Vagina (tissue), 2 donors: ENCODE results near the gene FAM78B. TPM values are rescaled to one million over a fixed set of nuclear protein-coding genes. Genes with fewer than 3 reads are reported as not detected.

Experiments
- DNase-seq, 2 donors: peaks; one replicate each; pipeline ENCODE4 v3.0.0-alpha.2; 2017; ENCODE audit errors: extremely low spot score in 2 of 2
- H3K27ac ChIP-seq: fragments of 200-600 bp; sonication (generic); one replicate; pipeline ENCODE4 v1.5.1; 2019
- H3K27me3 ChIP-seq: fragments of 200-600 bp; sonication (generic); one replicate; pipeline ENCODE4 v1.5.1; 2019
- H3K36me3 ChIP-seq, 2 donors: fragments of 200-600 bp; sonication (generic); one replicate each; pipeline ENCODE4 v1.5.1; 2017 to 2019
- H3K4me1 ChIP-seq: fragments of 200-600 bp; sonication (generic); one replicate; pipeline ENCODE4 v1.5.1; 2019
- H3K4me3 ChIP-seq, 2 donors: fragments of 200-600 bp; sonication (generic); 1 replicate in 1 of 2; 2 replicates in 1 of 2; pipeline ENCODE4 v1.5.1; 2016 to 2019
- H3K9me3 ChIP-seq: fragments of 200-600 bp; sonication (generic); one replicate; pipeline ENCODE4 v1.5.1; 2019
- CTCF ChIP-seq, 3 experiments: fragments of 450-650 bp in 2 of 3; fragments of 200-600 bp in 1 of 3; sonication (generic) in 1 of 3; IDR thresholded peaks; one replicate each; pipeline ENCODE4 v1.5.1; 2017 to 2019; ENCODE audit warnings: antibody characterized with exemption in 3 of 3, mild to moderate bottlenecking in 2 of 3, moderate library complexity in 2 of 3
- POLR2A ChIP-seq, 2 donors: fragments of 450-650 bp; IDR thresholded peaks; one replicate each; pipeline ENCODE4 v1.6.1; 2017; ENCODE audit warnings: antibody characterized with exemption in 2 of 2, mild to moderate bottlenecking in 2 of 2, moderate library complexity in 2 of 2
- POLR2AphosphoS5 ChIP-seq, 2 donors: sonication (generic); formaldehyde crosslinking; IDR thresholded peaks; one replicate each; pipeline ENCODE4 v1.9.0; 2017; ENCODE audit warnings: antibody characterized with exemption in 2 of 2, mild to moderate bottlenecking in 2 of 2, low read depth in 1 of 2; ENCODE audit not compliant: insufficient read depth in 1 of 2
- intact Hi-C: fragments of 100-400 bp; cut with DNase I; formaldehyde crosslinking; loops from one replicate; pipeline ENCODE4 v1.15.1; 2023
- total RNA-seq: library from RNA; depleted of rRNA; stranded (reverse); fragments of >200 nt; gene quantifications from one replicate; pipeline ENCODE4 v1.2.3, GENCODE V29; 2016

The FAM78B gene
- total RNA-seq, 1 donor from 2014 or later, result 4.4 TPM

GRCh38 chr1:166184012-166184411, 17.2 kb upstream of the FAM78B start:
- intact Hi-C loops, result no loop called here
- no peak overlapping the region for H3K4me3 ChIP-seq
- TF ChIP-seq POLR2A (IDR thresholded peaks at IDR 0.05), result no peak
- TF ChIP-seq POLR2AphosphoS5 (IDR thresholded peaks at IDR 0.05; ENCODE audit: insufficient read depth in 1 of 2, low read depth in 1 of 2), result no peak
- no peak for TF ChIP-seq CTCF (IDR thresholded peaks at IDR 0.05)
- DNase-seq, result peak in 1 of 2 donors; percentile 11
- no peaks in the 10 kb centered on the region for H3K9me3 ChIP-seq
- no peaks in the 10 kb centered on the region for H3K36me3 ChIP-seq
- no peak overlapping the region for H3K27ac ChIP-seq
- no peaks in the 10 kb centered on the region for H3K27me3 ChIP-seq
- H3K4me1 ChIP-seq, result no peaks in the 10 kb centered on the region

- Histone ChIP-seq H3K9me3 (no peaks in the 10 kb centered on the region), H3K4me3 (no peak overlapping the region), H3K27me3 (no peaks in the 10 kb centered on the region), H3K27ac (no peak overlapping the region), H3K4me1 (no peaks in the 10 kb centered on the region), H3K36me3 (no peaks in the 10 kb centered on the region)
- no peak for TF ChIP-seq POLR2AphosphoS5 (IDR thresholded peaks at IDR 0.05; ENCODE audit: insufficient read depth in 1 of 2, low read depth in 1 of 2)
- TF ChIP-seq CTCF (IDR thresholded peaks at IDR 0.05), result no peak
- no peak for TF ChIP-seq POLR2A (IDR thresholded peaks at IDR 0.05)
- intact Hi-C loops, result no loop called here
- no peak for DNase-seq
These were observed 15.5 kb upstream of the FAM78B start for GRCh38 chr1:166182281-166182680.

- TF ChIP-seq CTCF (IDR thresholded peaks at IDR 0.05) (no peak), POLR2A (IDR thresholded peaks at IDR 0.05) (no peak)
- no peaks in the 10 kb centered on the region for H3K36me3 ChIP-seq
- peak in 1 of 2 donors; percentile 8 for DNase-seq
- intact Hi-C loops, result no loop called here
- H3K27me3 ChIP-seq, result no peaks in the 10 kb centered on the region
- no peaks in the 10 kb centered on the region for H3K4me1 ChIP-seq
- H3K4me3 ChIP-seq, result no peak overlapping the region
- H3K9me3 ChIP-seq, result no peaks in the 10 kb centered on the region
- no peak overlapping the region for H3K27ac ChIP-seq
These were observed 9.6 kb upstream of the FAM78B start for GRCh38 chr1:166176416-166176815.

GRCh38 chr1:166175032-166175431, 8.2 kb upstream of the FAM78B start:
- Histone ChIP-seq H3K9me3 (no peaks in the 10 kb centered on the region), H3K36me3 (no peaks in the 10 kb centered on the region), H3K27ac (no peak overlapping the region), H3K27me3 (no peaks in the 10 kb centered on the region), H3K4me1 (no peaks in the 10 kb centered on the region), H3K4me3 (no peak overlapping the region)
- no peak for DNase-seq
- TF ChIP-seq CTCF (IDR thresholded peaks at IDR 0.05) (no peak), POLR2AphosphoS5 (IDR thresholded peaks at IDR 0.05; ENCODE audit: insufficient read depth in 1 of 2, low read depth in 1 of 2) (no peak), POLR2A (IDR thresholded peaks at IDR 0.05) (no peak)
- intact Hi-C loops, result no loop called here

- TF ChIP-seq CTCF (IDR thresholded peaks at IDR 0.05), result no peak
- TF ChIP-seq POLR2AphosphoS5 (IDR thresholded peaks at IDR 0.05; ENCODE audit: insufficient read depth in 1 of 2, low read depth in 1 of 2), result no peak
- no peak for TF ChIP-seq POLR2A (IDR thresholded peaks at IDR 0.05)
- no peak for DNase-seq
These were observed 7.3 kb upstream of the FAM78B start for GRCh38 chr1:166174108-166174507.

More at GRCh38 chr1:166174108-166174507, 7.3 kb upstream of the FAM78B start:
- no peaks in the 10 kb centered on the region for H3K27me3 ChIP-seq
- intact Hi-C loops, result no loop called here
- no peaks in the 10 kb centered on the region for H3K9me3 ChIP-seq
- H3K4me3 ChIP-seq, result no peak overlapping the region
- H3K27ac ChIP-seq, result no peak overlapping the region
- H3K36me3 ChIP-seq, result no peaks in the 10 kb centered on the region
- H3K4me1 ChIP-seq, result no peaks in the 10 kb centered on the region
